Left ventricle myocardium inferior (tissue), 1 donor: ENCODE measurements around the gene IL7R. TPM values are rescaled to one million over a fixed set of nuclear protein-coding genes. Genes with fewer than 3 reads are reported as not detected.

Source experiments
- DNase-seq: peaks from one replicate; pipeline ENCODE4 v3.0.0-alpha.2; 2020
- H3K27ac ChIP-seq: fragments of 200-600 bp; replicated peaks from 2 replicates; pipeline ENCODE4 v1.8.0; 2021
- H3K27me3 ChIP-seq: fragments of 200-600 bp; 2 replicates; pipeline ENCODE4 v1.8.0; 2021; ENCODE audit warnings: low read depth
- H3K36me3 ChIP-seq: fragments of 200-600 bp; 2 replicates; pipeline ENCODE4 v1.8.0; 2021
- H3K4me1 ChIP-seq: fragments of 200-600 bp; 2 replicates; pipeline ENCODE4 v1.8.0; 2021
- H3K4me3 ChIP-seq: fragments of 200-600 bp; 2 replicates; pipeline ENCODE4 v1.8.0; 2021; ENCODE audit warnings: mild to moderate bottlenecking, moderate library complexity
- H3K9me3 ChIP-seq: fragments of 200-600 bp; replicated peaks from 2 replicates; pipeline ENCODE4 v1.8.0; 2021
- intact Hi-C: fragments of 100-400 bp; cut with micrococcal nuclease; formaldehyde crosslinking; loops from one replicate; pipeline ENCODE4 v1.11.0; 2022
- total RNA-seq: library from RNA; stranded (reverse); fragmentation: NEBNext Ultra II Directional; extraction: Animal tissue kit (Norgen Biotek cat#: 25700); gene quantifications from one replicate; pipeline ENCODE4 v1.2.1, GENCODE V29; 2021
- TF ChIP-seq, protein P1 (sequence below): fragments of 200-600 bp; IDR thresholded peaks from 2 replicates; pipeline ENCODE4 v1.8.0; 2021; ENCODE audit warnings: antibody characterized with exemption, mild to moderate bottlenecking, borderline replicate concordance
- donor health status: DM: no; HTN: yes; CAD: no; lungs with severe emphysema.

Gene IL7R
- total RNA-seq, 1 donor from 2014 or later, result 0.66 TPM

DNA sequence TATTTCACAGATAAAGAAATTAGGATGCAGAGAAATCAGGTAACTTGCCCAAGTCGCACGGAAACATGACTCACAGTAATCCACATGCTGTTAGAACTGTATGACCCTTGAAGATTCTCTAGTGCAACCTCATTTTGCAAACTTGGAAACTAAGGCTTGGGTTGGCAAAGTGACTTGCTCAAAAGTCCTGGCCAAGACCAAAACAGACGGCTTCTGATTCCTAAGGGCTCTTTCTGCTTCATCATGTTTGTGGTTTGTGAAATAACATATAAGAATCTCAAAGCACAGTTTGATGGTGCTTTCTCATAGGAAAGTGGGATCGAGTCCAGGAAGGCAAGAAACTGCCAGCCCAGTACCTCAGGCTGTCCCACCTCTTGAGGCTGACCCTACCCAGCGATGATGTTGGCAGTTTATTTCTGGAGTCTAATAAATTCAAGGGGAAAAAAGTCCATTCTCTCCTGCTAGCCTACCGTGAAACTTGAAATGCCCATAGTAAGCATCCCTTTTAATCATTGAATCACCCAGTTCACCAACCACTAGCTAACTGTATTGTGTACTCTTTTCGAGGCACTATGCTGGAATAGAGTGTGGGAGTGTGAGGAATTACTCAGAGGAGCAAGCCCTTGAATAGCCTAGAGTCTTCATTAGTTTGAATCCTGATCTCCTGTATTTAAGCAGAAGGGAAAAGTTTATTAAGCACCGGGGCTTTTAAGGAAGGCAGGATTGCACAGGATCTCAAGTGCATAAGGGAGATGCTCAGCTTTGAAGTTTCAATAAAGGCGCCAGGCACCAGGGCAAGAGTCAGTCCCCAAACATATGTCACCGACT lies 67.6 kb downstream of the IL7R start:
- intact Hi-C loops, result no loop called here

DNA sequence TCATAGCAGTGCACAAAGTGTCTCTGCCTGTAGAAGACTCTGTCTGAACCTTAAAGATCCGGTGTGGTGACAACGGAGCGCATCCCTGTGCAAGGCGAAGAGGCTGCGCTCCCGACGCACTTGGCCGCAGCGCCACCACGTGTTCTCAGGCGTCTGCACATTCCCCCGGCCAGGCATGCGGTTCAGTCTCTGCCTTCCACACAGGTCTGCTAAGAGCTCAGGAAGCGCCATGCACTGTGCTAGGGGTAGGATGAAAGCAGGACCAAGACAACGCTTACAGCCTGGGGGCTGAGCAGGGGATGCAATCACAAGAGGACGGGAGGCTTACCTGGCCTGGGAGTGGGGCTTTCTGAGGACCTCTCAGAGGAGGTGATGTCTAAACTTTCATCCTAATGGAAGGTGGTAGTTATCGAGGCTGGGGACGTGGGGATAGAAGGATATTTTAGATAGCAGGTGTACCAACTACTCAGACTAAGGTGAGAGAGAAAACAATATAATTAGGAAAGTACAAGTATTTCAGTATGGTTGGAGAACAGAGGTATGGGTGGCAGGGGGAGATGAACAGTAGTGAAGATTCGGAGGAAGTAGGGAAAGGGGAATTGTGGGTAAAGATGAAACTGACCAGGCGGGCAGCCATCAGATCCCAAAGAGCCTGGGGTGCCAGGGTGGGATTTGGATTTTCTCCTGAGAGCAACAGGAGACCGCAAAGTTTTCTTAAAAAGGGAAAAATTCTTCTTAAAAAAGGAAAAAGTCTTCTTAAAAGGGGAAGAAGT lies 68.4 kb downstream of the IL7R start:
- Histone ChIP-seq H3K27ac (no peak overlapping the region), H3K27me3 (peaks cover 83% of the 10 kb centered on the region), H3K36me3 (no peaks in the 10 kb centered on the region), H3K4me3 (no peak overlapping the region), H3K9me3 (no peaks in the 10 kb centered on the region), H3K4me1 (peaks cover 4% of the 10 kb centered on the region)
- TF ChIP-seq, protein P1, sequence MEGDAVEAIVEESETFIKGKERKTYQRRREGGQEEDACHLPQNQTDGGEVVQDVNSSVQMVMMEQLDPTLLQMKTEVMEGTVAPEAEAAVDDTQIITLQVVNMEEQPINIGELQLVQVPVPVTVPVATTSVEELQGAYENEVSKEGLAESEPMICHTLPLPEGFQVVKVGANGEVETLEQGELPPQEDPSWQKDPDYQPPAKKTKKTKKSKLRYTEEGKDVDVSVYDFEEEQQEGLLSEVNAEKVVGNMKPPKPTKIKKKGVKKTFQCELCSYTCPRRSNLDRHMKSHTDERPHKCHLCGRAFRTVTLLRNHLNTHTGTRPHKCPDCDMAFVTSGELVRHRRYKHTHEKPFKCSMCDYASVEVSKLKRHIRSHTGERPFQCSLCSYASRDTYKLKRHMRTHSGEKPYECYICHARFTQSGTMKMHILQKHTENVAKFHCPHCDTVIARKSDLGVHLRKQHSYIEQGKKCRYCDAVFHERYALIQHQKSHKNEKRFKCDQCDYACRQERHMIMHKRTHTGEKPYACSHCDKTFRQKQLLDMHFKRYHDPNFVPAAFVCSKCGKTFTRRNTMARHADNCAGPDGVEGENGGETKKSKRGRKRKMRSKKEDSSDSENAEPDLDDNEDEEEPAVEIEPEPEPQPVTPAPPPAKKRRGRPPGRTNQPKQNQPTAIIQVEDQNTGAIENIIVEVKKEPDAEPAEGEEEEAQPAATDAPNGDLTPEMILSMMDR, result peak; percentile 57
- intact Hi-C loops, result loop anchor here (5.0 kb wide), 1 partner anchor 148 kb away; no protein-coding TSS in a partner anchor
- peak; percentile 30 for DNase-seq

More for the DNA sequence above, 67.6 kb downstream of the IL7R start:
- TF ChIP-seq, protein P1, result no peak
- Histone ChIP-seq H3K27me3 (peaks cover 88% of the 10 kb centered on the region), H3K4me1 (peaks cover 4% of the 10 kb centered on the region), H3K9me3 (peaks cover 6% of the 10 kb centered on the region), H3K36me3 (no peaks in the 10 kb centered on the region), H3K27ac (no peak overlapping the region), H3K4me3 (no peak overlapping the region)
- DNase-seq, result no peak

DNA sequence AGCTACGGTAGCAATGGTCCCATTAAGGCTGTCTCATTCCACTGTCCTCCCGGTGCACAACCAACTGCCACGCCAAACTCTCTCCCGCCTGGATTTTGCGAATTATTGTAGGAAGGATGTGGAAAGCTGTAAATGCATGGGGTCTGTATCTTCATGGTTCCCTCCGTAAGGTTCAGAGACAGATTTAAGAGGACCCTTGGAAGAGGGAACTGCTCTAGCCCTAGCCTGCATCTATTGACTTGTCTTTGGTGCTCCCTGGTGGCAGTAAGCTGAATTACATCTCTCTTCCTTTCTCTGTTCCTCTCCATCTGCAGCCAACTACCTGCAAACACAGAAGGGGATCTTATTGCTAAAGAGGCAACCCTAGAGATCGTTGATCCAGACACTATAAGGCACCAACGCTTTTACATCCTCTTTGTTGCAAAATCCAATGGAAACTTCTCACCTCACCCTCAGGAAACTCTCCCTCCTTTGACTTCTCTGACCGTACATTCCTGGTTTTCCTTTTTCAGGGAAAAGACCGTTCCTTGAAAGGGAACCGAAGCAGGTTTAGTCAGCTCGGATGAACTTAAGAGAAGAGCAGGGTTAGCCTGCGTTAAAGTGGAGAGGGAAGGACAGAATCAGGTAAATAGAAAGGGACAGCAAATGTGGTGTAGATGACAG lies 69.8 kb downstream of the IL7R start:
- H3K27me3 ChIP-seq, result peaks cover 83% of the 10 kb centered on the region
- TF ChIP-seq, protein P1, result peak; percentile 84

More for the DNA sequence above, 69.8 kb downstream of the IL7R start:
- no peak overlapping the region for H3K4me3 ChIP-seq
- H3K36me3 ChIP-seq, result no peaks in the 10 kb centered on the region
- peaks cover 4% of the 10 kb centered on the region for H3K4me1 ChIP-seq
- DNase-seq, result no peak
- no peaks in the 10 kb centered on the region for H3K9me3 ChIP-seq
- intact Hi-C loops, result loop anchor here (5.0 kb wide), 1 partner anchor 149 kb away; no protein-coding TSS in a partner anchor
- no peak overlapping the region for H3K27ac ChIP-seq

Other genes starting within 250 kb of the IL7R start
- 2.7 TPM for gene SPEF2, start 239.0 kb upstream of the IL7R start, total RNA-seq
- not detected for gene CAPSL, start 81.7 kb downstream of the IL7R start, total RNA-seq
- gene UGT3A1, start 134.5 kb downstream of the IL7R start, total RNA-seq, result not detected
- not detected for gene UGT3A2, start 210.0 kb downstream of the IL7R start, total RNA-seq